Panc1 (cell line): ENCODE results near the gene ZNRF3. TPM values are rescaled to one million over a fixed set of nuclear protein-coding genes. Genes with fewer than 3 reads are reported as not detected.

ENCODE experiments used
- ATAC-seq: fragments of 200-7000 bp; cut with Tn5 transposase; 2 replicates; pipeline ENCODE4 v1.9.1; 2020; ENCODE audit warnings: mild to moderate bottlenecking, moderate library complexity
- BruUV-seq: library from RNA; stranded (reverse); fragments of 400-500 nt; replicated peaks from 2 replicates; lab custom pipeline; 2021; lab: Mats Ljungman, UMichigan
- CTCF ChIA-PET: fragments of 300-600 bp; sonication (Branson Sonifier 250); formaldehyde crosslinking; loops from one replicate; lab custom pipeline; 2022; ENCODE audit warnings: antibody characterized with exemption; lab: Charles Lee
- POLR2A ChIA-PET: fragments of 300-600 bp; sonication (Branson Sonifier 250); formaldehyde crosslinking; loops from one replicate; lab custom pipeline; 2022; ENCODE audit warnings: antibody characterized with exemption; lab: Charles Lee
- DNase-seq: peaks from one replicate; pipeline ENCODE4 v3.0.0-alpha.2; 2010; ENCODE audit warnings: low read depth, low spot score
- H3K27ac ChIP-seq: 2 replicates; pipeline ENCODE4 v1.5.1; 2011; ENCODE audit warnings: mild to moderate bottlenecking, low read length, inconsistent platforms
- H3K27me3 ChIP-seq: fragments of 200-500 bp; sonication (Bioruptor generic); 2 replicates; pipeline ENCODE4 v1.6.0; 2014; ENCODE audit warnings: low read length, inconsistent platforms; ENCODE audit not compliant: control insufficient read depth, insufficient read depth
- H3K36me3 ChIP-seq: fragments of 200-500 bp; sonication (Bioruptor generic); 2 replicates; pipeline ENCODE4 v1.5.1; 2014; ENCODE audit warnings: inconsistent platforms, mild to moderate bottlenecking, low read length, moderate library complexity; ENCODE audit not compliant: control insufficient read depth, insufficient read depth
- H3K4me1 ChIP-seq: 2 replicates; pipeline ENCODE4 v1.5.1; 2011; ENCODE audit warnings: inconsistent platforms, mild to moderate bottlenecking, low read length, moderate library complexity; ENCODE audit not compliant: control insufficient read depth, insufficient read depth
- H3K4me3 ChIP-seq, 2 experiments: 2 replicates each; pipeline ENCODE4 v1.5.1; 2011 to 2012; ENCODE audit warnings: low read depth in 2 of 2, low read length in 2 of 2, mild to moderate bottlenecking in 2 of 2, inconsistent platforms in 1 of 2, moderate library complexity in 1 of 2
- H3K9me3 ChIP-seq: fragments of 200-500 bp; sonication (Bioruptor generic); 2 replicates; pipeline ENCODE4 v1.5.1; 2014; ENCODE audit warnings: low read depth, mild to moderate bottlenecking, inconsistent platforms, low read length, moderate library complexity; ENCODE audit not compliant: control insufficient read depth, insufficient read depth
- POLR2AphosphoS5 ChIP-seq: IDR thresholded peaks from 2 replicates; pipeline ENCODE4 v1.6.1; 2012; ENCODE audit warnings: mild to moderate bottlenecking, low read depth, low read length, moderate library complexity
- SIN3A ChIP-seq: IDR thresholded peaks from 2 replicates; pipeline ENCODE4 v1.6.1; 2012; ENCODE audit warnings: low read depth, mild to moderate bottlenecking, low read length, moderate library complexity, borderline replicate concordance; ENCODE audit not compliant: insufficient read depth
- TCF7L2 ChIP-seq: IDR thresholded peaks from 2 replicates; pipeline ENCODE4 v1.6.1; 2011; ENCODE audit warnings: mild to moderate bottlenecking, low read depth, low read length, inconsistent platforms
- in situ Hi-C: cut with HindIII; loops from 2 replicates; pipeline ENCODE4 v1.10.0; 2016; ENCODE audit warnings: low sequenced_read_pairs, low pct_unique_long_range_greater_than_20kb
- intact Hi-C: fragments of 100-400 bp; cut with micrococcal nuclease; formaldehyde crosslinking; loops from one replicate; pipeline ENCODE4 v1.10.0; 2022; ENCODE audit not compliant: unreplicated experiment
- total RNA-seq: library from RNA; stranded (reverse); gene quantifications from one replicate; pipeline ENCODE4 v1.2.1, GENCODE V29; 2021; ENCODE audit not compliant: unreplicated experiment
- TF ChIP-seq, protein P1 (sequence below): fragments of 450-650 bp; IDR thresholded peaks from 2 replicates; pipeline ENCODE4 v1.5.1; 2017; ENCODE audit warnings: mild to moderate bottlenecking
- TF ChIP-seq, protein P2 (sequence below), 2 experiments: IDR thresholded peaks; 2 replicates each; pipeline ENCODE4 v1.6.1; 2011 to 2012; ENCODE audit warnings: low read depth in 2 of 2, control low read depth in 1 of 2, low read length in 1 of 2, mild to moderate bottlenecking in 1 of 2, moderate library complexity in 1 of 2; ENCODE audit not compliant: insufficient read depth in 1 of 2

Gene ZNRF3
- total RNA-seq, 1 experiment from 2014 or later, result 7.3 TPM

DNA sequence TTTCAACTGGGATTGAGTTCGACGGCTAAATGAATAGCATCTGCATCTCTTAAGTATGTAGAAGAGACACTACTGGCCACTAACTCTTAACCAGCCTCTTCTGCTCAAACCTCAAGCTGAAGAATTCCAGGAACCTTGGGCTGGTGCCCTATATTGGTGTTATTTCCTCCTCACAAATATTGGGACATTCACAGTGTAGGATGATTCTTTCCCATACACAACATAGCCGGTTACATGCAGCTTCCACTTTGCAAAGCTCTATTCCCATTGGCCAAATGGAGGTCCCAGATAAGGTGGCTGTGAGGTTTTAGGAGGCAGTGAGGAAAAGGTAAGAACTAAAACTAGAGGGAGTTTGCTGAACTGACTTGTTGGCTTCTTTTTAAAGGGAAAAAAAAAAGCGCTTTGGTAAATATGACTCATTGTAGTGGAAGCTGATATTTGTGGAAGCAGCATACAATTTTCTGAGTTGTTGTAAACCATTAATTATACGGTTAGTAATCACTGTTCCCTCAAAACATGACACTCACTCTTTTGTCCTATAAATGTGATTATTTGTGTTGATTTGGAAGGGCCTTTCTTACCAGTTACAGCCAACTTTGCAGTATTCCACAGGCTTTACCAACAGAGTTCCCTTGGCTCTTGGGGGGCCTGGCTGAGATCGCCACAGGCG lies 160.7 kb downstream of the ZNRF3 start:
- POLR2A ChIA-PET, result no interaction called here
- intact Hi-C loops (loop anchor here (5.0 to 10.0 kb wide), 2 partner anchors 187 to 201 kb away; no protein-coding TSS in a partner anchor), in situ Hi-C loops (no loop called here)
- ATAC-seq, result no peak
- no peaks in the 10 kb centered on the region for H3K9me3 ChIP-seq
- CTCF ChIA-PET, result interaction anchor here (0.7 kb wide), 1 partner anchor 661 kb away, joined by 3 read pairs; no protein-coding TSS in a partner anchor
- H3K4me3 ChIP-seq, result no peak overlapping the region
- no TSS peak for BruUV-seq
- H3K27me3 ChIP-seq, result no peaks in the 10 kb centered on the region
- no peak for DNase-seq
- no peak overlapping the region for H3K27ac ChIP-seq
- TF ChIP-seq POLR2AphosphoS5, result no peak
- TF ChIP-seq, protein P1, sequence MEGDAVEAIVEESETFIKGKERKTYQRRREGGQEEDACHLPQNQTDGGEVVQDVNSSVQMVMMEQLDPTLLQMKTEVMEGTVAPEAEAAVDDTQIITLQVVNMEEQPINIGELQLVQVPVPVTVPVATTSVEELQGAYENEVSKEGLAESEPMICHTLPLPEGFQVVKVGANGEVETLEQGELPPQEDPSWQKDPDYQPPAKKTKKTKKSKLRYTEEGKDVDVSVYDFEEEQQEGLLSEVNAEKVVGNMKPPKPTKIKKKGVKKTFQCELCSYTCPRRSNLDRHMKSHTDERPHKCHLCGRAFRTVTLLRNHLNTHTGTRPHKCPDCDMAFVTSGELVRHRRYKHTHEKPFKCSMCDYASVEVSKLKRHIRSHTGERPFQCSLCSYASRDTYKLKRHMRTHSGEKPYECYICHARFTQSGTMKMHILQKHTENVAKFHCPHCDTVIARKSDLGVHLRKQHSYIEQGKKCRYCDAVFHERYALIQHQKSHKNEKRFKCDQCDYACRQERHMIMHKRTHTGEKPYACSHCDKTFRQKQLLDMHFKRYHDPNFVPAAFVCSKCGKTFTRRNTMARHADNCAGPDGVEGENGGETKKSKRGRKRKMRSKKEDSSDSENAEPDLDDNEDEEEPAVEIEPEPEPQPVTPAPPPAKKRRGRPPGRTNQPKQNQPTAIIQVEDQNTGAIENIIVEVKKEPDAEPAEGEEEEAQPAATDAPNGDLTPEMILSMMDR, result no peak
- TF ChIP-seq, protein P2, sequence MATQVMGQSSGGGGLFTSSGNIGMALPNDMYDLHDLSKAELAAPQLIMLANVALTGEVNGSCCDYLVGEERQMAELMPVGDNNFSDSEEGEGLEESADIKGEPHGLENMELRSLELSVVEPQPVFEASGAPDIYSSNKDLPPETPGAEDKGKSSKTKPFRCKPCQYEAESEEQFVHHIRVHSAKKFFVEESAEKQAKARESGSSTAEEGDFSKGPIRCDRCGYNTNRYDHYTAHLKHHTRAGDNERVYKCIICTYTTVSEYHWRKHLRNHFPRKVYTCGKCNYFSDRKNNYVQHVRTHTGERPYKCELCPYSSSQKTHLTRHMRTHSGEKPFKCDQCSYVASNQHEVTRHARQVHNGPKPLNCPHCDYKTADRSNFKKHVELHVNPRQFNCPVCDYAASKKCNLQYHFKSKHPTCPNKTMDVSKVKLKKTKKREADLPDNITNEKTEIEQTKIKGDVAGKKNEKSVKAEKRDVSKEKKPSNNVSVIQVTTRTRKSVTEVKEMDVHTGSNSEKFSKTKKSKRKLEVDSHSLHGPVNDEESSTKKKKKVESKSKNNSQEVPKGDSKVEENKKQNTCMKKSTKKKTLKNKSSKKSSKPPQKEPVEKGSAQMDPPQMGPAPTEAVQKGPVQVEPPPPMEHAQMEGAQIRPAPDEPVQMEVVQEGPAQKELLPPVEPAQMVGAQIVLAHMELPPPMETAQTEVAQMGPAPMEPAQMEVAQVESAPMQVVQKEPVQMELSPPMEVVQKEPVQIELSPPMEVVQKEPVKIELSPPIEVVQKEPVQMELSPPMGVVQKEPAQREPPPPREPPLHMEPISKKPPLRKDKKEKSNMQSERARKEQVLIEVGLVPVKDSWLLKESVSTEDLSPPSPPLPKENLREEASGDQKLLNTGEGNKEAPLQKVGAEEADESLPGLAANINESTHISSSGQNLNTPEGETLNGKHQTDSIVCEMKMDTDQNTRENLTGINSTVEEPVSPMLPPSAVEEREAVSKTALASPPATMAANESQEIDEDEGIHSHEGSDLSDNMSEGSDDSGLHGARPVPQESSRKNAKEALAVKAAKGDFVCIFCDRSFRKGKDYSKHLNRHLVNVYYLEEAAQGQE (IDR thresholded peaks at IDR 0.05; ENCODE audit: insufficient read depth in 1 of 2, low read depth in 2 of 2, low read length in 1 of 2), result no peak
- TF ChIP-seq SIN3A, result no peak
- TF ChIP-seq TCF7L2, result no peak
- no peaks in the 10 kb centered on the region for H3K36me3 ChIP-seq
- H3K4me1 ChIP-seq, result no peaks in the 10 kb centered on the region

DNA sequence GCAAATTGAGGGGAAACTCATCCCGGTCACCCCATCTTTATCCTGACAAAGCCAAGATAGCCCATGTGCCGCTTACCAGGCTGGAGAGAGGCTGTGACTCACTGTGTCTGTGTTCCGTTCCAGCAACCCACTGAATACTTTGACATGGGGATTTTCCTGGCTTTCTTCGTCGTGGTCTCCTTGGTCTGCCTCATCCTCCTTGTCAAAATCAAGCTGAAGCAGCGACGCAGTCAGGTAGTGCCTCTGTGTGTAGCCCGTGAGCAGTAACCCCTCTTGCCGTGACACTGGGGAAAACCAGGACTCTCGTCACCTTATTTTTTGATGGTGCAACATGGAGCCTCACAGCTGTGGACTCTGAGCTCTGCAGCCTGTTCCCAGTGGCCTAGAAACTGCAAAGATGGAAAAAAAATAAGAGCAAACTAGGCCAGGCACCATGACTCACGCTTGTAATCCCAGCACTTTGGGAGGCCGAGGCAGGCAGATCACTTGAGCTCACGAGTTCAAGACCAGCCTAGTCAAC lies 161.3 kb downstream of the ZNRF3 start:
- Histone ChIP-seq H3K4me1 (no peaks in the 10 kb centered on the region), H3K4me3 (no peak overlapping the region), H3K27me3 (no peaks in the 10 kb centered on the region), H3K27ac (no peak overlapping the region), H3K36me3 (no peaks in the 10 kb centered on the region), H3K9me3 (no peaks in the 10 kb centered on the region)
- DNase-seq (no peak), ATAC-seq (no peak)
- ChIA-PET POLR2A (no interaction called here), CTCF (interaction anchor here (0.7 kb wide), 1 partner anchor 662 kb away, joined by 3 read pairs; no protein-coding TSS in a partner anchor)
- TF ChIP-seq POLR2AphosphoS5 (no peak), SIN3A (no peak), TCF7L2 (no peak)
- TF ChIP-seq, protein P1, result no peak
- TF ChIP-seq, protein P2 (IDR thresholded peaks at IDR 0.05; ENCODE audit: insufficient read depth in 1 of 2, low read depth in 2 of 2, low read length in 1 of 2), result no peak
- intact Hi-C loops (loop anchor here (5.0 to 10.0 kb wide), 2 partner anchors 187 to 200 kb away; no protein-coding TSS in a partner anchor), in situ Hi-C loops (no loop called here)
- BruUV-seq, result no TSS peak
